Left lung (tissue), 10 donors: Measurements from ENCODE around the gene ZBTB22. TPM values are rescaled to one million over a fixed set of nuclear protein-coding genes. Genes with fewer than 3 reads are reported as not detected.

ENCODE experiments used
- ATAC-seq: fragments of 200-7000 bp; cut with Tn5 transposase; one replicate; pipeline ENCODE4 v1.9.1; 2020; ENCODE audit warnings: moderate library complexity
- DNase-seq, 4 donors: peaks; one replicate each; pipeline ENCODE4 v3.0.0-alpha.2; 2013 to 2020
- H3K27ac ChIP-seq, 2 donors: fragments of 200-600 bp; sonication (generic) in 1 of 2; one replicate each; pipeline versions ENCODE4 v1.5.0 to v1.8.0; 2020 to 2021
- H3K27me3 ChIP-seq, 2 donors: fragments of 200-600 bp; sonication (generic) in 1 of 2; one replicate each; pipeline versions ENCODE4 v1.5.0 to v1.8.0; 2020 to 2021
- H3K36me3 ChIP-seq, 2 donors: fragments of 200-600 bp; sonication (generic) in 1 of 2; one replicate each; pipeline versions ENCODE4 v1.5.0 to v1.8.0; 2020 to 2021
- H3K4me1 ChIP-seq, 2 donors: fragments of 200-600 bp; one replicate each; pipeline ENCODE4 v1.8.0; 2021
- H3K4me3 ChIP-seq, 2 donors: fragments of 200-600 bp; sonication (generic) in 1 of 2; one replicate each; pipeline versions ENCODE4 v1.5.0 to v1.8.0; 2020 to 2021; ENCODE audit warnings: mild to moderate bottlenecking in 1 of 2
- H3K9me3 ChIP-seq, 2 donors: fragments of 200-600 bp; sonication (generic) in 1 of 2; one replicate each; pipeline versions ENCODE4 v1.5.0 to v1.8.0; 2020 to 2021
- intact Hi-C, 2 donors: fragments of 100-400 bp; cut with DNase I; formaldehyde crosslinking; loops; one replicate each; pipeline versions ENCODE4 v1.11.2 to v1.14.2; 2022
- polyA plus RNA-seq, 6 donors: library from polyadenylated mRNA; unstranded; fragments of 120-200 nt; gene quantifications; one replicate each; pipeline ENCODE4 v1.2.1, GENCODE V29; 2013; ENCODE audit not compliant: insufficient read length in 6 of 6
- total RNA-seq, 2 donors: library from RNA; stranded (reverse); fragmentation: NEBNext Ultra II Directional; extraction: Animal tissue kit (Norgen Biotek cat#: 25700); gene quantifications; one replicate each; pipeline ENCODE4 v1.2.1, GENCODE V29; 2021
- TF ChIP-seq, protein P1 (sequence below), 2 donors: fragments of 200-600 bp; sonication (generic) in 1 of 2; IDR thresholded peaks; one replicate each; pipeline versions ENCODE4 v1.5.0 to v1.8.0; 2021; ENCODE audit warnings: antibody characterized with exemption in 2 of 2
- donor health status: DM: no; HTN: yes; CAD: no.
- donor health status: DM: no; HTN: no; CAD: no.

ZBTB22 gene
- total and polyA plus RNA-seq, 8 donors, result 17.3 to 29.3 (median 25.3) TPM

DNA sequence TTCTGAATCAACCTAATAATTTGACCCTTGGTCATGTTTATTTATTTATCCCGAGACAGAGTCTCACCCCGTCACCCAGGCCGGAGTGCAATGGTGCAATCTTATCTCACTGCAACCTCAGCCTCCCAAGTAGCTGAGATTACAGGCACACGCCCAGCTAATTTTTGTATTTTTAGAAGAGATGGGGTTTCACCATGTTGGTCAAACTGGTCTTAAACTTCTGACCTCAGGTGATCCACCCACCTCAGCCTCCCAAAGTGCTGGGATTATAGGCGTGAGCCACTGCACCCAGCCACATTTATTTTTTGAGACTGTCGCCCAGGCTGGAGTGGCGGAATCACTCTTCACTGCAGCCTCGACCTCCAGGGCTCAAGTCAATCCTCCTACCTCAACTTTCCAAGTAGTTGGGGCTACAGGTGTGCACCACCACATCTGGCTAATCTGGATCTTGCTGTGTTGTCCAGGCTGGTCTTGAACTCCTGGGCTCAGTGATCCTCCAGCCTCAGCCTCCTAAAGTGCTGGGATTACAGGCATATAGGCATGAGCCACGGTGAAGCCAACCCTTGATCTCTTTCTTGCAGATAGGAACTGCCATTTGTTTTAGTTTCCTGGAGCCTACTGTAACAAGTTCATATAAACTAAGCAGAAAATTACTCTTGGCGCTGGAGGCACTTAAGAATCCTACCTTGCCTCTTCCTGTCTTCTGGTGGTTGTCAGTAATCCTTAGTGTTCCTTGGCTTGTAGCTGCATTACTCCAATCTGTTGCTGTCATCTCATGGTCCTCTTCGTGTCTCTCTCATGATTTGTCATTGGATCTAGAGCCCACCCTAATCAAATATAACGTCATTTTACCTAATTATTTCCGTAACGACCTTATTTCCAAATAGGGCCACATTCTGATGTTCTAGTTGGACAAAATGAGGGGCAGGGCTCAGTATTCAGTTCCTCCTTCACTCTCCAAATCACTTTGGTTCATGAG, 43.3 kb downstream of the ZBTB22 start:
- Histone ChIP-seq H3K27ac (no peak overlapping the region), H3K9me3 (no peaks in the 10 kb centered on the region), H3K4me1 (peaks cover 41 to 81% of the 10 kb centered on the region in 2 donors), H3K36me3 (peaks cover 0 to 53% of the 10 kb centered on the region in 2 donors), H3K27me3 (no peaks in the 10 kb centered on the region), H3K4me3 (peak overlapping the region in 1 of 2 donors; percentile 87)
- ATAC-seq (no peak), DNase-seq (no peak)
- TF ChIP-seq, protein P1, sequence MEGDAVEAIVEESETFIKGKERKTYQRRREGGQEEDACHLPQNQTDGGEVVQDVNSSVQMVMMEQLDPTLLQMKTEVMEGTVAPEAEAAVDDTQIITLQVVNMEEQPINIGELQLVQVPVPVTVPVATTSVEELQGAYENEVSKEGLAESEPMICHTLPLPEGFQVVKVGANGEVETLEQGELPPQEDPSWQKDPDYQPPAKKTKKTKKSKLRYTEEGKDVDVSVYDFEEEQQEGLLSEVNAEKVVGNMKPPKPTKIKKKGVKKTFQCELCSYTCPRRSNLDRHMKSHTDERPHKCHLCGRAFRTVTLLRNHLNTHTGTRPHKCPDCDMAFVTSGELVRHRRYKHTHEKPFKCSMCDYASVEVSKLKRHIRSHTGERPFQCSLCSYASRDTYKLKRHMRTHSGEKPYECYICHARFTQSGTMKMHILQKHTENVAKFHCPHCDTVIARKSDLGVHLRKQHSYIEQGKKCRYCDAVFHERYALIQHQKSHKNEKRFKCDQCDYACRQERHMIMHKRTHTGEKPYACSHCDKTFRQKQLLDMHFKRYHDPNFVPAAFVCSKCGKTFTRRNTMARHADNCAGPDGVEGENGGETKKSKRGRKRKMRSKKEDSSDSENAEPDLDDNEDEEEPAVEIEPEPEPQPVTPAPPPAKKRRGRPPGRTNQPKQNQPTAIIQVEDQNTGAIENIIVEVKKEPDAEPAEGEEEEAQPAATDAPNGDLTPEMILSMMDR (IDR thresholded peaks at IDR 0.05), result no peak
- intact Hi-C loops, result no loop called here

- Histone ChIP-seq H3K4me1 (peaks cover 41 to 72% of the 10 kb centered on the region in 2 donors), H3K4me3 (peak overlapping the region; percentile 69 to 87), H3K27me3 (no peaks in the 10 kb centered on the region), H3K36me3 (peaks cover 0 to 53% of the 10 kb centered on the region in 2 donors), H3K9me3 (no peaks in the 10 kb centered on the region), H3K27ac (peak overlapping the region in 1 of 2 donors; percentile 94)
- ATAC-seq (no peak), DNase-seq (no peak)
- TF ChIP-seq, protein P1 (IDR thresholded peaks at IDR 0.05), result no peak
- intact Hi-C loops, result no loop called here
Measured at GRCh38 chr6:33273129-33273923, 44.2 kb downstream of the ZBTB22 start.

- Histone ChIP-seq H3K4me3 (peak overlapping the region; percentile 69 to 87), H3K27ac (peak overlapping the region; percentile 94 to 98), H3K27me3 (no peaks in the 10 kb centered on the region), H3K9me3 (no peaks in the 10 kb centered on the region), H3K4me1 (peaks cover 41 to 64% of the 10 kb centered on the region in 2 donors), H3K36me3 (peaks cover 0 to 56% of the 10 kb centered on the region in 2 donors)
- TF ChIP-seq, protein P1 (IDR thresholded peaks at IDR 0.05), result no peak
- intact Hi-C loops, result no loop called here
- DNase-seq (no peak), ATAC-seq (peak; percentile 5)
Measured at GRCh38 chr6:33272275-33273128, 45.0 kb downstream of the ZBTB22 start.

DNA sequence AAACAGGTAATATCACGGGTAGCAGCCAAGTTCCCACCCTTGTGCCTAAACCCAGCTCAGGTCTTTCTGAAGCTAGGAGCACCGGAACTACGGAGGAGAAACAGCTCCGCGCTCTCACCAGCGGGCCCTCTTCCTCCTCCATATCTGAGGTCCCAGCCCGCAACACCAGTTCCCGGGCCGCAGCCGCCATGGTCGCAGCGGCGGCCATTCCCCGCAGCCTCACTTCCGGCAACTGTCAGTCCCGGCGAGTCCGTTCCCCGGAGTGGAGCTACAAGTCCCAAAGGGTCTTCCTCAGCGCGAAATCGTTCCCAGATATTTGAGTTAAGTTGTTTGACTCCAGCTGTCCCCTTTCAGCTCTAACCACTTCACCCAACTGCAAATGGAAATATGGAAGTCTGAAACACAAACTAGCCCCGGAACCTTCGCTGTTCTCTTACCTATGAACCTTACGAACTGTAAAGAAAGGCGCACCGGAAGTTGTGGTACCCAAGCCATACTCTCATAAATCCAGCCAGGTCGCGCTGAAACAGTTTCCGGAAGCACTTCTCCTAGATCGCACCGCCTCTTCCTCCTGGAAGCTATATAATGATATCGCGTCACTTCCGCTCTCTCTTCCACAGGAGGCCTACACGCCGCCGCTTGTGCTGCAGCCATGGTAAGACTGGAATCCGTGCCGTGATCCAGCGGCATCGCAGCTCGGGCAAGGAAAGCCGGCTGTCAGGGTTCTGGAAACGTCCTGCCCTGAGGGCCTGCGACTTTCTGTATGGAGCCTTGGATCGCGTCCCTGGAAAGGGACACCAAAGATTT, 45.9 kb downstream of the ZBTB22 start, which contains the start of the genes RPS18 and VPS52:
Gene RPS18, plus strand, starts transcription at position 608 of the 807 bp plus-strand sequence. Its CDS starts 45 bp downstream, at position 653.
Gene VPS52, minus strand, starts transcription at position 409 of the 807 bp plus-strand sequence. Its CDS starts 201 bp downstream, at position 208.
- peaks cover 41 to 57% of the 10 kb centered on the region in 2 donors for H3K4me1 ChIP-seq
- ATAC-seq (peak; percentile 92), DNase-seq (peak; percentile 91 to 98 (median 96))
- no peaks in the 10 kb centered on the region for H3K27me3 ChIP-seq
- H3K27ac ChIP-seq, result peak within 1 kb of the TSS; percentile 94 to 98
- intact Hi-C loops, result no loop called here
- peak within 1 kb of the TSS; percentile 69 to 87 for H3K4me3 ChIP-seq
- TF ChIP-seq, protein P1 (IDR thresholded peaks at IDR 0.05), result no peak
- peaks cover 0 to 63% of the 10 kb centered on the region in 2 donors for H3K36me3 ChIP-seq
- H3K9me3 ChIP-seq, result no peaks in the 10 kb centered on the region
